Activated CD4-positive, alpha-beta T cell treated with anti-CD3 and anti-CD28 coated beads for 36 hours (primary cell): ENCODE measurements around the gene TREML2. TPM values are rescaled to one million over a fixed set of nuclear protein-coding genes. Genes with fewer than 3 reads are reported as not detected.

Experiments
- ATAC-seq: fragments of 200-7000 bp; cut with Tn5 transposase; one replicate; pipeline ENCODE4 v1.10.0; 2021; ENCODE audit warnings: mild to moderate bottlenecking, moderate library complexity
- CTCF ChIA-PET: fragments of 350-600 bp; sonication (Branson Sonifier 250); formaldehyde crosslinking; loops from one replicate; lab custom pipeline; 2021; ENCODE audit warnings: antibody characterized with exemption; lab: Charles Lee
- POLR2A ChIA-PET: fragments of 350-600 bp; sonication (Branson Sonifier 250); formaldehyde crosslinking; loops from one replicate; lab custom pipeline; 2021; ENCODE audit warnings: antibody characterized with exemption, inconsistent platforms; lab: Charles Lee
- DNase-seq: peaks from one replicate; pipeline ENCODE4 v3.0.0-alpha.2; 2020
- H3K27ac Mint-ChIP-seq: one replicate; pipeline ENCODE4 v1.8.0; 2021; ENCODE audit warnings: mixed read lengths
- H3K27me3 Mint-ChIP-seq: one replicate; pipeline ENCODE4 v1.8.0; 2021; ENCODE audit warnings: mixed read lengths
- H3K36me3 Mint-ChIP-seq: one replicate; pipeline ENCODE4 v1.8.0; 2021; ENCODE audit warnings: low read depth, mixed read lengths
- H3K4me1 Mint-ChIP-seq: one replicate; pipeline ENCODE4 v1.8.0; 2021; ENCODE audit warnings: mixed read lengths
- H3K4me3 Mint-ChIP-seq: one replicate; pipeline ENCODE4 v1.8.0; 2021; ENCODE audit warnings: mild to moderate bottlenecking, moderate library complexity, mixed read lengths
- H3K9me3 Mint-ChIP-seq: one replicate; pipeline ENCODE4 v1.8.0; 2021; ENCODE audit warnings: low read depth, mixed read lengths
- intact Hi-C, 2 experiments: fragments of 100-400 bp; cut with DNase I in 1 of 2; cut with micrococcal nuclease in 1 of 2; formaldehyde crosslinking; loops; one replicate each; pipeline versions ENCODE4 v1.14.2 to v1.15.1; 2022 to 2024; cut with DNase I, micrococcal nuclease
- total RNA-seq, 2 experiments: library from RNA; stranded (reverse); gene quantifications; one replicate each; pipeline ENCODE4 v1.2.3, GENCODE V29; 2021

TREML2 gene
- total RNA-seq, 2 experiments from 2014 or later = 7.1 to 8.2 TPM

DNA sequence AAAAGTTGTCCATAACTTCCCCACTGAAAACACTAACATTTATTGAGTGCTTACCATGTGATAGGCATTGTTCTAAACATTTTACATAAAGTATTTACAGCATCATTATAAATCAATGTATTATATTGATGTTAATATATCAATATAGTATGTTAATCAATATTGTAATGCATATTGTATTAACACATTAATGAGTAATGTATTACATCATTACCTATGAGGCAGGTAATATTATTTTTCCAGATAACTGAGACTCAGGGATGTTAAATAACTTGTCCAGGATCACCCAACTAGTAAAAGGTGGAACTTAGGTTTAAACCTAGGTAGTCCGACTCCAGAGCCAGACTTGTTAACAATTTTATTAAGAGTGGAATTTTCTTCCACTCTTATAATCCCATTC, 25.9 kb downstream of the TREML2 start:
- no peak for DNase-seq
- Mint-ChIP-seq H3K36me3 (no peaks in the 10 kb centered on the region), H3K4me1 (peaks cover 3% of the 10 kb centered on the region), H3K4me3 (no peak overlapping the region), H3K27ac (no peak overlapping the region), H3K27me3 (peaks cover 5% of the 10 kb centered on the region), H3K9me3 (no peaks in the 10 kb centered on the region)
- ATAC-seq = no peak
- POLR2A ChIA-PET = no interaction called here
- intact Hi-C loops = no loop called here
- CTCF ChIA-PET = no interaction called here

- POLR2A ChIA-PET = no interaction called here
- Mint-ChIP-seq H3K36me3 (no peaks in the 10 kb centered on the region), H3K4me1 (peaks cover 3% of the 10 kb centered on the region), H3K9me3 (no peaks in the 10 kb centered on the region), H3K27me3 (peaks cover 5% of the 10 kb centered on the region), H3K4me3 (no peak overlapping the region), H3K27ac (no peak overlapping the region)
- no peak for DNase-seq
- CTCF ChIA-PET = no interaction called here
- ATAC-seq = no peak
- intact Hi-C loops = no loop called here
Measured at GRCh38 chr6:41174610-41175009, 26.3 kb downstream of the TREML2 start.

DNA sequence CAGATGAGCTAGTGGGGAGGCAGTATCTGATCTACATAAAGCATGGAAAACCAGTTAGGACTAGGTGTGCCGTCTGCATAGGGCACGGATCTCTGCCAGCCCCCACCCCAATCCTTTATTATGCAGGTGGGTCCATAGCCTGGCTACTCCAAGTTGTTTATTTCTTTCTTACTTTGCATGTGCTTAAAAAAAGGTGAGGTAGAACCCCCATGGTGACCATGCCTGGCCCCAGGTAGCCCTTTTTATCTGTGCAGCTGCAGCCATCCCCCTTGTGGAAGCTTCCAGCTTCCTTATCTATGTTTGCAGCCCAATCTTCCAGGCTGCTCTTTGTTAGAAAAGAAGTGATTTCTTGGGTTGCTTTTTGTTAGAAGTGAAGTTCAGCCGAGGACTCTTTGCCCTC, 29.0 kb downstream of the TREML2 start:
- CTCF ChIA-PET = interaction anchor here (2.2 kb wide), 1 partner anchor 10 kb away, joined by 12 read pairs; no protein-coding TSS in a partner anchor
- ATAC-seq (no peak), DNase-seq (no peak)
- H3K36me3 Mint-ChIP-seq = no peaks in the 10 kb centered on the region
- POLR2A ChIA-PET = no interaction called here
- H3K4me1 Mint-ChIP-seq = peaks cover 3% of the 10 kb centered on the region
- peaks cover 5% of the 10 kb centered on the region for H3K27me3 Mint-ChIP-seq
- no peak overlapping the region for H3K4me3 Mint-ChIP-seq
- intact Hi-C loops = no loop called here
- no peak overlapping the region for H3K27ac Mint-ChIP-seq
- no peaks in the 10 kb centered on the region for H3K9me3 Mint-ChIP-seq

GRCh38 chr6:41170547-41171160, 30.3 kb downstream of the TREML2 start:
- H3K4me1 Mint-ChIP-seq = peaks cover 3% of the 10 kb centered on the region
- H3K36me3 Mint-ChIP-seq = no peaks in the 10 kb centered on the region
- peaks cover 2% of the 10 kb centered on the region for H3K27me3 Mint-ChIP-seq
- intact Hi-C loops = no loop called here
- no peak for DNase-seq
- no peak overlapping the region for H3K27ac Mint-ChIP-seq
- CTCF ChIA-PET = interaction anchor here (0.7 to 2.2 kb wide), 5 partner anchors 11 to 198 kb away, joined by 3 to 12 read pairs (median 4); no protein-coding TSS in a partner anchor
- no peaks in the 10 kb centered on the region for H3K9me3 Mint-ChIP-seq
- no peak overlapping the region for H3K4me3 Mint-ChIP-seq
- ATAC-seq = no peak
- POLR2A ChIA-PET = interaction anchor here (0.6 kb wide), 1 partner anchor 32 kb away, joined by 3 read pairs; no protein-coding TSS in a partner anchor

GRCh38 chr6:41167173-41167963, 33.6 kb downstream of the TREML2 start:
- DNase-seq (peak; percentile 33), ATAC-seq (no peak)
- CTCF ChIA-PET = interaction anchor here (1.2 to 1.5 kb wide), 3 partner anchors 9 to 63 kb away, joined by 3 to 4 read pairs (median 3); no protein-coding TSS in a partner anchor
- H3K27me3 Mint-ChIP-seq = no peaks in the 10 kb centered on the region
- H3K36me3 Mint-ChIP-seq = no peaks in the 10 kb centered on the region
- no peak overlapping the region for H3K27ac Mint-ChIP-seq
- no peak overlapping the region for H3K4me3 Mint-ChIP-seq
- POLR2A ChIA-PET = no interaction called here
- intact Hi-C loops = no loop called here
- no peaks in the 10 kb centered on the region for H3K9me3 Mint-ChIP-seq
- H3K4me1 Mint-ChIP-seq = peaks cover 3% of the 10 kb centered on the region

GRCh38 chr6:41164551-41165120, 36.3 kb downstream of the TREML2 start:
- H3K9me3 Mint-ChIP-seq = no peaks in the 10 kb centered on the region

GRCh38 chr6:41163419-41163717, 37.6 kb downstream of the TREML2 start:
- Mint-ChIP-seq H3K36me3 (no peaks in the 10 kb centered on the region), H3K27ac (no peak overlapping the region), H3K27me3 (no peaks in the 10 kb centered on the region), H3K4me3 (no peak overlapping the region), H3K9me3 (no peaks in the 10 kb centered on the region), H3K4me1 (no peaks in the 10 kb centered on the region)
- ChIA-PET POLR2A (no interaction called here), CTCF (no interaction called here)
- no peak for ATAC-seq
- no peak for DNase-seq
- intact Hi-C loops = no loop called here

More at GRCh38 chr6:41164551-41165120, 36.3 kb downstream of the TREML2 start:
- DNase-seq (no peak), ATAC-seq (no peak)
- ChIA-PET CTCF (interaction anchor here (0.6 kb wide), 1 partner anchor 48 kb away, joined by 3 read pairs; no protein-coding TSS in a partner anchor), POLR2A (no interaction called here)
- Mint-ChIP-seq H3K4me3 (no peak overlapping the region), H3K4me1 (no peaks in the 10 kb centered on the region), H3K27me3 (no peaks in the 10 kb centered on the region), H3K27ac (no peak overlapping the region), H3K36me3 (no peaks in the 10 kb centered on the region)
- intact Hi-C loops = no loop called here

- intact Hi-C loops = no loop called here
- Mint-ChIP-seq H3K27me3 (no peaks in the 10 kb centered on the region), H3K27ac (no peak within 1 kb of the TSS), H3K36me3 (no peaks in the 10 kb centered on the region), H3K4me3 (no peak within 1 kb of the TSS), H3K4me1 (no peaks in the 10 kb centered on the region), H3K9me3 (no peaks in the 10 kb centered on the region)
- ChIA-PET CTCF (interaction anchor here (0.7 kb wide), 1 partner anchor 20 kb away, joined by 4 read pairs; no protein-coding TSS in a partner anchor), POLR2A (no interaction called here)
- no peak for ATAC-seq
- no peak for DNase-seq
Measured at GRCh38 chr6:41162687-41163418, 38.1 kb downstream of the TREML2 start, which contains the start of gene TREM2. Gene TREM2 (minus strand): TSS chr6:41163116. CDS start chr6:41163082, 34 bp downstream.

- intact Hi-C loops = no loop called here
- ChIA-PET POLR2A (no interaction called here), CTCF (interaction anchor here (0.7 kb wide), 1 partner anchor 21 kb away, joined by 4 read pairs; no protein-coding TSS in a partner anchor)
- DNase-seq = no peak
- H3K9me3 Mint-ChIP-seq = no peaks in the 10 kb centered on the region
- no peak for ATAC-seq
- no peaks in the 10 kb centered on the region for H3K4me1 Mint-ChIP-seq
- no peaks in the 10 kb centered on the region for H3K36me3 Mint-ChIP-seq
- H3K27ac Mint-ChIP-seq = no peak overlapping the region
- H3K27me3 Mint-ChIP-seq = no peaks in the 10 kb centered on the region
- H3K4me3 Mint-ChIP-seq = no peak overlapping the region
Measured at GRCh38 chr6:41161851-41162552, 38.9 kb downstream of the TREML2 start.

DNA sequence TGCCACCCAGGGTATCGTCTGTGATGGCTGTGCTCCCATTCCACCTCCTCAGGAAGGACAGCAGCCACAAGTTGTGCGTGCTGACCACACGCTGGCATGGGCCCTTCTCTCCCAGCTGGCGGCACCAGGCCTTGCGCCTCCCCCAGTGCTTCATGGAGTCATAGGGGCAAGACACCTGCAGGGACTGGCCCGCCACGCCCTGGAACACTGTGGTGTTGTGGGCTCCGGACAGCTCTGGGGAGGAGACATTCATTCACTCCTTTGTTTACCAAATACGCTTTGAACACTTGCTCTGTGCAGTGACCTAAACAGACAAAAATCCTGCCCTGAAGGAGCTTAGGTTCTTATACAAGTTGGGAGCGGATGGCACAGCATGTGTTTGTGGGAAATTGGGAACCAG, 39.6 kb downstream of the TREML2 start:
- H3K27me3 Mint-ChIP-seq = no peaks in the 10 kb centered on the region
- no peak for ATAC-seq
- DNase-seq = no peak
- ChIA-PET CTCF (no interaction called here), POLR2A (no interaction called here)
- no peaks in the 10 kb centered on the region for H3K36me3 Mint-ChIP-seq
- H3K4me1 Mint-ChIP-seq = no peaks in the 10 kb centered on the region
- no peaks in the 10 kb centered on the region for H3K9me3 Mint-ChIP-seq
- H3K4me3 Mint-ChIP-seq = no peak overlapping the region
- intact Hi-C loops = no loop called here
- no peak overlapping the region for H3K27ac Mint-ChIP-seq

DNA sequence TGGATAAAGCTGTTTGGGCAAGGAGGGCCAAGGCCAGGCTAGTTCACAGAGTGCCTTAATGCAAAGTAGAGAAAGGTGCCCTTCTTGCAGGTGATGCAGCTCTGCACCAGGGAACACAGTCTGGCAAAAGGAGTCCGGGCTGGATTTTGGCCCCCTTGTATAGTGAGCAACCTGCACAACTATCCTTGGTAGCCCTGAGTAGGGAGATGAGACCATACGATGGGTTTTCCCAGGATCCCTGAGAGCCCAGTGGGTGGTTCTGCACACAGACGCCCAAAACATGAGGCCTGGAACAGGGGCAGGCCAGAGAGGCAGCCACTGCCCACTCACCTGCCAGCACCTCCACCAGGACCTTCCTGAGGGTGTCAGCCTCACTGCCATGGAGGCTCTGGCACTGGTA, 40.0 kb downstream of the TREML2 start:
- ATAC-seq (no peak), DNase-seq (no peak)
- POLR2A ChIA-PET = no interaction called here
- no peak overlapping the region for H3K4me3 Mint-ChIP-seq
- intact Hi-C loops = no loop called here
- H3K4me1 Mint-ChIP-seq = no peaks in the 10 kb centered on the region
- no peaks in the 10 kb centered on the region for H3K27me3 Mint-ChIP-seq
- H3K27ac Mint-ChIP-seq = no peak overlapping the region
- CTCF ChIA-PET = no interaction called here
- no peaks in the 10 kb centered on the region for H3K36me3 Mint-ChIP-seq
- no peaks in the 10 kb centered on the region for H3K9me3 Mint-ChIP-seq
